Measurements from ENCODE around the gene PRAME. TPM values are rescaled to one million over a fixed set of nuclear protein-coding genes. Genes with fewer than 3 reads are reported as not detected.

PRAME gene
- total RNA-seq, 1 donor: 0.36 TPM

DNA sequence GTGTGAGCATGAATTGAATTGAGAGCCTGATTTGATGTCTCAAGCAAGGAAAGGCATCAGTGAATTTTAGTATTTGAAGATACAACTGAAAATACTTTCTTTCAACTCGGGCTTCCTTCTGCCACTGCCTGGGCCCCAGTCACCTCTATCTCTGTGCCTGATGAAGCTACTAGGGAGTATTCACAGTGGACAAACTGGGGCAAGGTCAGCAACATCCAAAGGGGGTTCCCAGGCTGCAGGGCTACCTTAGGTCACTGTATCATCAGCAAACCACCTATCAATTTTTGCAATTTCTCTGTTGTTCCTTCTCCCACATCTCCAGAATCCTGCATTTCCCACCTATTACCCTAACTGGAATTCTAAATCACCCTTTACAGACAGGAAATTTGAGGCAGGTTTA is 10.2 kb downstream of the PRAME start:
- Histone ChIP-seq H3K27me3 (ENCODE audit: insufficient read depth, low read length) (no peaks in the 10 kb centered on the region), H3K4me3 (ENCODE audit: insufficient read depth, low read length) (no peak overlapping the region), H3K27ac (ENCODE audit: low read depth, low read length) (no peak overlapping the region), H3K9me3 (ENCODE audit: low read depth, low read length) (no peaks in the 10 kb centered on the region), H3K4me2 (ENCODE audit: insufficient read depth, low read length) (no peak overlapping the region), H3K36me3 (ENCODE audit: insufficient read depth, low read length) (no peaks in the 10 kb centered on the region), H3K4me1 (ENCODE audit: insufficient read depth, low read length) (no peaks in the 10 kb centered on the region), H4K20me1 (ENCODE audit: insufficient read depth, low read length) (no peaks in the 10 kb centered on the region), H2AFZ (ENCODE audit: low read length) (no peak overlapping the region), H3K79me2 (ENCODE audit: insufficient read depth, low read length) (no peaks in the 10 kb centered on the region)
- no peak for DNase-seq (ENCODE audit: insufficient read length, low spot score, missing footprints)
- TF ChIP-seq, protein P1, sequence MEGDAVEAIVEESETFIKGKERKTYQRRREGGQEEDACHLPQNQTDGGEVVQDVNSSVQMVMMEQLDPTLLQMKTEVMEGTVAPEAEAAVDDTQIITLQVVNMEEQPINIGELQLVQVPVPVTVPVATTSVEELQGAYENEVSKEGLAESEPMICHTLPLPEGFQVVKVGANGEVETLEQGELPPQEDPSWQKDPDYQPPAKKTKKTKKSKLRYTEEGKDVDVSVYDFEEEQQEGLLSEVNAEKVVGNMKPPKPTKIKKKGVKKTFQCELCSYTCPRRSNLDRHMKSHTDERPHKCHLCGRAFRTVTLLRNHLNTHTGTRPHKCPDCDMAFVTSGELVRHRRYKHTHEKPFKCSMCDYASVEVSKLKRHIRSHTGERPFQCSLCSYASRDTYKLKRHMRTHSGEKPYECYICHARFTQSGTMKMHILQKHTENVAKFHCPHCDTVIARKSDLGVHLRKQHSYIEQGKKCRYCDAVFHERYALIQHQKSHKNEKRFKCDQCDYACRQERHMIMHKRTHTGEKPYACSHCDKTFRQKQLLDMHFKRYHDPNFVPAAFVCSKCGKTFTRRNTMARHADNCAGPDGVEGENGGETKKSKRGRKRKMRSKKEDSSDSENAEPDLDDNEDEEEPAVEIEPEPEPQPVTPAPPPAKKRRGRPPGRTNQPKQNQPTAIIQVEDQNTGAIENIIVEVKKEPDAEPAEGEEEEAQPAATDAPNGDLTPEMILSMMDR (IDR thresholded peaks at IDR 0.05; ENCODE audit: extremely low read depth, low read depth, low read length): no peak

DNA sequence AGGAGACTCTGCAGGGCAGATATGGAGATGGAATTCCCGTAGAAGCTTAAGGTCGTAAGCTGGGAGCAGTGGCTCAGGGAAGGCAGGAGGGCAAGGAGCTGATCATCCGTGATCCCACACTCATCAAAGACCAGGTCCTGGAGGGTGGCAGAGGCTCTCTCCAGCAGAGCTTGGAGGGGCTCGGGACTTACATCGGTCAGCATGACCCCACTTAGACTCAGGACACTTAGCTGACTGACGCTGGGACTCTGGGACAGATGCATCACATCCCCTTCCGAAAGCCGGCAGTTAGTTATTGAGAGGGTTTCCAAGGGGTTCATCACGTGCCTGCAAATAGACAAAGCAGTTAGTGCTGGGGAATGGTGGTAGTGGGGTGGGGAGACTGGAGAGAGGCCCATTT is 10.7 kb downstream of the PRAME start:
- DNase-seq (ENCODE audit: insufficient read length, low spot score, missing footprints): no peak
- Histone ChIP-seq H3K79me2 (ENCODE audit: insufficient read depth, low read length) (no peaks in the 10 kb centered on the region), H3K27me3 (ENCODE audit: insufficient read depth, low read length) (no peaks in the 10 kb centered on the region), H3K4me1 (ENCODE audit: insufficient read depth, low read length) (no peaks in the 10 kb centered on the region), H4K20me1 (ENCODE audit: insufficient read depth, low read length) (no peaks in the 10 kb centered on the region), H3K36me3 (ENCODE audit: insufficient read depth, low read length) (no peaks in the 10 kb centered on the region), H3K4me2 (ENCODE audit: insufficient read depth, low read length) (no peak overlapping the region), H3K9me3 (ENCODE audit: low read depth, low read length) (no peaks in the 10 kb centered on the region), H2AFZ (ENCODE audit: low read length) (no peak overlapping the region), H3K4me3 (ENCODE audit: insufficient read depth, low read length) (no peak overlapping the region), H3K27ac (ENCODE audit: low read depth, low read length) (no peak overlapping the region)
- TF ChIP-seq, protein P1 (IDR thresholded peaks at IDR 0.05; ENCODE audit: extremely low read depth, low read depth, low read length): no peak

DNA sequence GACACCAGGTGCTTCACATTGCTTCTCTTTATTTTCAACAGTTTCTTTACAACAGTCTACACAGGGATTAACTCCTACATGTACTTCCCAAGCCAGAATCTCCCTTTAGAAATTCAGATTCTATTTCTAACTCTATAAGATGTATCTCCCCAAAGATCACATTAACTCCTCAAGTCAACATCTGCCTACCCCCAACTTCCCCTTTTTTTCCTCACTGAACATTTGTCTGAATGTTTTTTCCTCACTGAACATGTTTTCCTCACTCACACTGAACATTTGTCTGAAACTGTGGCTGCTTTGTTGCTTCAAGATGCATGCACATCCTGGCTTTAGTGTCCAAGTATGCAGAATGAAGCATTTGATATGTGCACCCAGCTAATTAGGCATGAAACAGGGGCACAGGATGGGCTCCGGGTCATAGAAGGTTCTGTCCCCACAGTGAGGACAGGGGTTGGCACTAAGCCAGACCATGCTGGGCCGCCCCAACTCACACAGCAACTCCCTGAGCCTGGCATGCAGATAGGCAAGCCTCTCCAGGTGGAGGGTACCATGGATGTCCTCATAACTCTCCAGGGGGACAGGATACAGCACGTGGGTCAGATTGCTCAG is 11.3 kb downstream of the PRAME start:
- H3K4me3 ChIP-seq (ENCODE audit: insufficient read depth, low read length): no peak overlapping the region
- no peak overlapping the region for H2AFZ ChIP-seq (ENCODE audit: low read length)
- H3K79me2 ChIP-seq (ENCODE audit: insufficient read depth, low read length): no peaks in the 10 kb centered on the region
- no peak for DNase-seq (ENCODE audit: insufficient read length, low spot score, missing footprints)
- H3K4me1 ChIP-seq (ENCODE audit: insufficient read depth, low read length): no peaks in the 10 kb centered on the region
- TF ChIP-seq, protein P1 (IDR thresholded peaks at IDR 0.05; ENCODE audit: extremely low read depth, low read depth, low read length): no peak
- H3K27me3 ChIP-seq (ENCODE audit: insufficient read depth, low read length): no peaks in the 10 kb centered on the region
- no peaks in the 10 kb centered on the region for H4K20me1 ChIP-seq (ENCODE audit: insufficient read depth, low read length)
- H3K9me3 ChIP-seq (ENCODE audit: low read depth, low read length): no peaks in the 10 kb centered on the region
- no peak overlapping the region for H3K27ac ChIP-seq (ENCODE audit: low read depth, low read length)
- H3K4me2 ChIP-seq (ENCODE audit: insufficient read depth, low read length): no peak overlapping the region
- H3K36me3 ChIP-seq (ENCODE audit: insufficient read depth, low read length): no peaks in the 10 kb centered on the region

DNA sequence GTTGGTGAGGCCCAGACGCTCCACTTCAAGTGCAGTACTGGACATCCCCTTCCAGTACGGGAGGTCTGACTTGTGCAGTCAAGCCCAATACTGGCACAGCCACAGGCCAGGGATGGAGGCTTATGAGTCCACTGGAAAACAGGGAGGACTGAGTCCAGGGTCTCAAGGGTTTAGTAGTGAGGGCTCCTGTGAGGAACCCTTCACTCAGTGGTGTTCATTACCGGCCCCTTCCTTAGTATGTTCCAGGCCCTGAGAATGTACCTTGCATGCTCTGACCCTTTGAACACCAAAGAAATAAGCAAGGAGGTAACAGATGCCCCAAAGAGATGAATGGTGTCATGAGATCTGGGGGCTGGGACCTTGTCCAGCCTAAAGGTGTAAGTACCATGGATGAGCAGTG is 11.8 kb downstream of the PRAME start:
- no peak for DNase-seq (ENCODE audit: insufficient read length, low spot score, missing footprints)
- H3K9me3 ChIP-seq (ENCODE audit: low read depth, low read length): no peaks in the 10 kb centered on the region
- no peaks in the 10 kb centered on the region for H3K79me2 ChIP-seq (ENCODE audit: insufficient read depth, low read length)
- no peaks in the 10 kb centered on the region for H3K36me3 ChIP-seq (ENCODE audit: insufficient read depth, low read length)
- H3K4me2 ChIP-seq (ENCODE audit: insufficient read depth, low read length): no peak overlapping the region
- no peak overlapping the region for H3K4me3 ChIP-seq (ENCODE audit: insufficient read depth, low read length)
- TF ChIP-seq, protein P1 (IDR thresholded peaks at IDR 0.05; ENCODE audit: extremely low read depth, low read depth, low read length): no peak
- no peak overlapping the region for H2AFZ ChIP-seq (ENCODE audit: low read length)
- no peak overlapping the region for H3K27ac ChIP-seq (ENCODE audit: low read depth, low read length)
- H3K4me1 ChIP-seq (ENCODE audit: insufficient read depth, low read length): no peaks in the 10 kb centered on the region
- H4K20me1 ChIP-seq (ENCODE audit: insufficient read depth, low read length): no peaks in the 10 kb centered on the region
- H3K27me3 ChIP-seq (ENCODE audit: insufficient read depth, low read length): no peaks in the 10 kb centered on the region
